H1 (cell line): ENCODE results near the gene CSHL1. TPM values are rescaled to one million over a fixed set of nuclear protein-coding genes. Genes with fewer than 3 reads are reported as not detected.

ENCODE experiments used
- CHD7 ChIP-seq: fragments of 300-600 bp; sonication (generic); IDR thresholded peaks from 2 replicates; pipeline ENCODE4 v1.7.1; 2012; ENCODE audit warnings: low read length, moderate library complexity, mild to moderate bottlenecking, inconsistent platforms; ENCODE audit not compliant: insufficient replicate concordance
- E2F6 ChIP-seq: IDR thresholded peaks from 2 replicates; pipeline ENCODE4 v1.6.1; 2012; ENCODE audit warnings: inconsistent platforms
- GTF2F1 ChIP-seq: IDR thresholded peaks from 2 replicates; pipeline ENCODE4 v1.6.1; 2012; ENCODE audit warnings: low read depth, low read length, improper control_type of control experiment, borderline replicate concordance
- MAFK ChIP-seq: IDR thresholded peaks from 2 replicates; pipeline ENCODE4 v1.6.1; 2012; ENCODE audit warnings: low read depth, mild to moderate bottlenecking, improper control_type of control experiment, low read length
- RAD21 ChIP-seq, 2 experiments: IDR thresholded peaks in 1 of 2; conservative IDR thresholded peaks in 1 of 2; 2 replicates each; pipeline ENCODE4 v1.6.1; 2011; ENCODE audit warnings: low read depth in 2 of 2, low read length in 2 of 2, improper control_type of control experiment in 1 of 2, inconsistent platforms in 1 of 2, mild to moderate bottlenecking in 1 of 2, moderate library complexity in 1 of 2
- RNF2 ChIP-seq: fragments of 200-900, 300-1000 bp; sonication (generic); IDR thresholded peaks from 2 replicates; pipeline ENCODE4 v1.7.1; 2016; ENCODE audit warnings: borderline replicate concordance, low read depth, mild to moderate bottlenecking, antibody characterized with exemption, low read length; ENCODE audit not compliant: poor library complexity, severe bottlenecking; ENCODE audit errors: missing control alignments
- SRF ChIP-seq: IDR thresholded peaks from 2 replicates; pipeline ENCODE4 v1.6.1; 2011; ENCODE audit warnings: mild to moderate bottlenecking, low read depth, low read length, moderate library complexity
- polyA plus RNA-seq, 7 experiments: library from polyadenylated mRNA; depleted of rRNA in 3 of 7; stranded (reverse) in 5 of 7; unstranded in 2 of 7; fragments of >200 nt in 5 of 7; fragments of 200-250 nt in 2 of 7; gene quantifications; 1 replicate in 5 of 7; 2 replicates in 1 of 7; 4 replicates in 1 of 7; pipeline versions ENCODE4 v1.2.1 to v1.2.3, GENCODE V29; 2011 to 2013; ENCODE audit warnings: missing spikeins in 2 of 7, mixed read lengths in 2 of 7
- total RNA-seq: library from RNA; stranded (reverse); fragmentation: NEBNext Ultra II Directional; extraction: Animal tissue kit (Norgen Biotek cat#: 25700); gene quantifications from 2 replicates; pipeline ENCODE4 v1.2.1, GENCODE V29; 2021

CSHL1 gene
- total and polyA plus RNA-seq, 2 of the 8 experiments (the other 6 are each of a cell fraction or from before 2014, with no cell fraction given) = not detected

- TF ChIP-seq RNF2 (no peak), RAD21 (IDR thresholded peaks at IDR 0.05 in 1 of 2, conservative IDR thresholded peaks at IDR 0.05 in 1 of 2; ENCODE audit: low read depth in 2 of 2, low read length in 2 of 2) (peak; percentile 53 to 70), MAFK (no peak), GTF2F1 (no peak), CHD7 (no peak), E2F6 (no peak), SRF (no peak)
These were observed 40.2 kb upstream of the CSHL1 start (continued) for GRCh38 chr17:63950940-63951907.
